Kidney (tissue), 14 donors: ENCODE data around the gene RGS6. TPM values are rescaled to one million over a fixed set of nuclear protein-coding genes. Genes with fewer than 3 reads are reported as not detected.

Experiments
- DNase-seq, 5 donors: peaks; one replicate each; pipeline ENCODE4 v3.0.0-alpha.2; 2013 to 2020
- FAIRE-seq: peaks from 2 replicates; lab custom pipeline; 2012; peaks lifted over from hg19 to GRCh38; lab: Jason Lieb, UNC
- H3K27ac ChIP-seq, 2 donors: one replicate each; pipeline ENCODE4 v1.7.0; 2013; ENCODE audit warnings: low read depth in 2 of 2, low read length in 2 of 2, inconsistent platforms in 1 of 2
- H3K27me3 ChIP-seq: one replicate; pipeline ENCODE4 v1.7.1; 2013; ENCODE audit warnings: low read length, inconsistent platforms; ENCODE audit not compliant: control insufficient read depth, insufficient read depth
- H3K36me3 ChIP-seq, 3 donors: one replicate each; pipeline versions ENCODE4 v1.7.0 to v1.7.1; 2013; ENCODE audit warnings: low read length in 3 of 3, control low read depth in 1 of 3, inconsistent platforms in 1 of 3; ENCODE audit not compliant: insufficient read depth in 3 of 3, control insufficient read depth in 2 of 3
- H3K4me1 ChIP-seq, 3 donors: one replicate each; pipeline versions ENCODE4 v1.7.0 to v1.7.1; 2013; ENCODE audit warnings: low read length in 3 of 3, inconsistent platforms in 1 of 3, low read depth in 1 of 3; ENCODE audit not compliant: control insufficient read depth in 2 of 3, insufficient read depth in 2 of 3
- H3K4me3 ChIP-seq, 3 donors: one replicate each; pipeline versions ENCODE4 v1.7.0 to v1.8.1; 2013; ENCODE audit warnings: low read length in 3 of 3, control low read depth in 1 of 3, inconsistent platforms in 1 of 3
- H3K9ac ChIP-seq, 3 donors: one replicate each; pipeline versions ENCODE4 v1.7.0 to v1.7.1; 2013; ENCODE audit warnings: low read length in 3 of 3, control low read depth in 1 of 3, inconsistent platforms in 1 of 3
- H3K9me3 ChIP-seq, 3 donors: one replicate each; pipeline versions ENCODE4 v1.7.0 to v1.7.1; 2013; ENCODE audit warnings: low read length in 3 of 3, control low read depth in 1 of 3, inconsistent platforms in 1 of 3; ENCODE audit not compliant: control insufficient read depth in 2 of 3, insufficient read depth in 1 of 3
- CTCF ChIP-seq: IDR thresholded peaks from 3 replicates; pipeline ENCODE4 v1.5.1; 2012; ENCODE audit warnings: mild to moderate bottlenecking, moderate library complexity, borderline replicate concordance; ENCODE audit not compliant: insufficient read depth; ENCODE audit errors: extremely low read depth
- intact Hi-C: fragments of 100-400 bp; cut with DNase I; formaldehyde crosslinking; loops from one replicate; pipeline ENCODE4 v1.11.1; 2022
- polyA plus RNA-seq: library from polyadenylated mRNA; stranded (reverse); fragments of 350-450 nt; fragmentation: Illumina TruSeq; extraction: RNeasy Lipid Tissue Mini Kit (QIAGEN cat#74804); gene quantifications from one replicate; pipeline ENCODE4 v1.2.3, GENCODE V29; 2014; ENCODE audit warnings: low read depth, low replicate concordance; ENCODE audit not compliant: insufficient read depth
- total RNA-seq: library from RNA; stranded (reverse); fragmentation: NEBNext Ultra II Directional; extraction: Animal tissue kit (Norgen Biotek cat#: 25700); gene quantifications from one replicate; pipeline ENCODE4 v1.2.1, GENCODE V29; 2021
- donor health status: control.
- donor health status: control.
- donor health status: control.
- donor health status: control.
- donor health status: control.
- donor health status: DM: yes; HTN: yes; CAD: no.
- donor health status: Normal renal cell carcinoma (clear cell type).

The RGS6 gene
- total and polyA plus RNA-seq, 2 donors from 2014 or later: 1.1 to 1.4 TPM

GRCh38 chr14:72503696-72504368 lies 571.6 kb downstream of the RGS6 start:
- Histone ChIP-seq H3K4me1 (no peaks in the 10 kb centered on the region), H3K4me3 (no peak overlapping the region), H3K27ac (no peak overlapping the region), H3K27me3 (no peaks in the 10 kb centered on the region), H3K36me3 (no peaks in the 10 kb centered on the region), H3K9me3 (no peaks in the 10 kb centered on the region), H3K9ac (no peak overlapping the region)
- no peak for FAIRE-seq
- DNase-seq: no peak
- no peak for TF ChIP-seq CTCF
- intact Hi-C loops: no loop called here

- intact Hi-C loops: no loop called here
- Histone ChIP-seq H3K9ac (no peak overlapping the region), H3K27me3 (no peaks in the 10 kb centered on the region), H3K27ac (no peak overlapping the region), H3K36me3 (no peaks in the 10 kb centered on the region), H3K4me3 (no peak overlapping the region), H3K4me1 (no peaks in the 10 kb centered on the region), H3K9me3 (no peaks in the 10 kb centered on the region)
- no peak for TF ChIP-seq CTCF
- DNase-seq (no peak), FAIRE-seq (no peak)
Observed at GRCh38 chr14:72510566-72510965, 578.3 kb downstream of the RGS6 start.

- Histone ChIP-seq H3K27me3 (no peaks in the 10 kb centered on the region), H3K27ac (no peak overlapping the region), H3K4me1 (peaks cover 0 to 2% (median 0%) of the 10 kb centered on the region in 3 donors), H3K36me3 (no peaks in the 10 kb centered on the region), H3K9ac (no peak overlapping the region), H3K9me3 (no peaks in the 10 kb centered on the region), H3K4me3 (no peak overlapping the region)
- intact Hi-C loops: no loop called here
- TF ChIP-seq CTCF: no peak
- FAIRE-seq (no peak), DNase-seq (no peak)
Observed at GRCh38 chr14:72512281-72512680, 580.1 kb downstream of the RGS6 start.
